AG08395 (cell line): Measurements from ENCODE around the gene DENND1A.
A peak's percentile ranks its signal among the peaks of the same experiment; 100 is the strongest.
"Not testable (repeated sequence)": the region's sequence is repeated elsewhere in the genome, so short reads cannot be mapped to it uniquely, and the experiment has no call there.

Experiments
- DNase-seq: peaks from one replicate; pipeline ENCODE4 v3.0.0; 2012; ENCODE audit warnings: mixed read lengths, low spot score

Gene DENND1A

DNA sequence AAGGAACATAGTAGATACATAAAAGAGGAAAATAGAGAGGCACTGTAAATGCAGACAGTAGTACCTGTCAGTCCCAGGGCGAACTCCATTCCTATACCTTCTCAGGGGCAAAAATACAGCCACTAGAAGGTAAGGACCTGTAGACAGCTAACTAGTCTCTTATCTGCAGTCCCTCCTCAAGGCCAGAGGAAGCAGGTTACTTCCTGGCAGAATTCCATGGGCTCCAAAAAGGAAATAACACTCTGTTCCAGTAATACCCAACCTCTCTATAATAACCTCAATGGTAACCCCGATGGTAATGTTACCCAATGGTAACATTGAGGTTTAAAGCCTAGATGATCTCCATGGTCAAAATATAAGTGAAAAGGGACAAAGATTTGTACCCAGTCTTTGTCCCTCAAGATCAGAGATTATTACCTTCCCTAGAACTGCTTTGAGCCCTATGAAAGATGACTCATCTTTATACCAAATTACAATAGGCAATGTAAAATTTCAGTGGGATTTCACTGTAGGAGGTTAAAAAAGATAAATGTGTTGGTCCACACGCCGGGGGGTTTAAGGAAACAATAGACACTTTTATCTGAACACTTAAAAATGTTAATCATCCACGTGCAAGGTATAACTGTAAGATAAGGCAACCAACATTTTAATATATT, 113.0 kb downstream of the DENND1A start:
- DNase-seq, result no peak

DNA sequence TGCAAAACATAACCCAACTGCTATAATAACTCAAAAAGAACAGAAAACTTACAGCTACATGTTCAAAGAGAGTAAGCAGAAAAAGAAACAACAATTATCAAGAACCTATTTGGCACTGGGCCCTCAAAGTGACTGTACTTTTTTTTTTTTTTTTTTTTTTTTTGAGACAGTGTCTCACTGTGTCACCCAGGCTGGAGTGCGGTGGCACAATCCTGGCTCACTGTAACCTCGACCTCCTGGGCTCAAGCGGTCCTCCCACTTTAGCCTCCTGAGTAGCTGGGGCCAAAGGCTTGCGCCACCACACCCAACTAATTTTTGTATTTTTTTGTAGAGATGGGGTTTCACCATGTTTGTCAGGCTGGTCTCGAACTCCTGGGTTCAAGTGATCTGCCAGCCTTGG, 114.1 kb downstream of the DENND1A start:
- not testable (repeated sequence) for DNase-seq

DNA sequence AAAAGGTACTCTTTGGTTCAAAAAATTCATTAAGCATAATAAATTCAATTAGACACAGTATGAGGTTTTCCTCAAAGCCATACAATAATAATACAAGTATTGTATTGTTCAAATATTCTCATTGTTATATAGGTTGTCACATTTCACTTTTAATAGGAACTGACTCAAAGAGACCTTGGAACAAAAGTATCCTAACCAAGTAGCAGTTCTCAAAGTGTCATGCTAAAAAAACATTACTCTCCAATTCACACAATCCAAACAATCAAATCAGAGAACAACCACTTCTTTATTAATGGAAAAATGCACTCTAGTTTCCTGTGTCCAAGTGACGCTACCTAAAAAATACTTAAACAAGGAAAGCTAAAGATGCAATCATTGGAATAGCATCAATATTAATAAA, 115.4 kb downstream of the DENND1A start:
- DNase-seq, result no peak

DNA sequence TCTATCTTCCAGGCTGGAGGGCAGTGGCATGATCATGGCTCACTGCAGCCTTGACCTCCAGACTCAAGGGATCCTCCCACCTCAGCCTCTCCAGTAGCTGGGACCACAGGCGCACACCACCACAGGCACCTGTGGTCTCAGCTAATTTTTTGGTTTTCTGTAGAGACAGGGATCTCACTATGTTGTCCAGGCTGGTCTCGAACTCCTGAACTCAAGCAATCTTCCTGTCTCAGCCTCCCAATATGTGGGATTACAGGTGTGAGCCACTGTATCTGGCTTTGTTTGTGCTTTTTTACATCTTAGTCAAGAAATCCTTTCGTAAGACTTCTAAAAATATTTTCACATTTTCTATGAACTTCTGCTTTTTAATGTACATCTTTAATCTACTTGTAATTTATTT, 116.9 kb downstream of the DENND1A start:
- no peak for DNase-seq

DNA sequence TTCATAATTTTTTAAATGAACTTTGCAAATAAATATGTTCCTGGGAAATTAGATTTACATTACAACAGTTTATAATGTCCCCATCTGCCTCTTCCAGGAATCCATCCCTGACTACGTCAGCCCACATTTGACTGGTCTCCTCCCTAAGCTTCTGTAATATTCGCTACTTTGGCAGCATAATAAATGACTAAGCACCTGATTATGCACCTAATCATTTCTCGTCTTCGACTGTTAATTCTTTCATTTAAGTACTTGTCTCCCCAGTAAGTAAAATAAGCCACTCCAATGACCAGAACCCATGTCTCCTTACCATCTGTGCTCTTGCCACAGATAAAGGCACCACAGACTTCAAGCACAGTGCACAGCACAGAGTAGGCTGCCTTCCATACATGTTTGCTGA, 122.7 kb downstream of the DENND1A start:
- DNase-seq, result no peak

DNA sequence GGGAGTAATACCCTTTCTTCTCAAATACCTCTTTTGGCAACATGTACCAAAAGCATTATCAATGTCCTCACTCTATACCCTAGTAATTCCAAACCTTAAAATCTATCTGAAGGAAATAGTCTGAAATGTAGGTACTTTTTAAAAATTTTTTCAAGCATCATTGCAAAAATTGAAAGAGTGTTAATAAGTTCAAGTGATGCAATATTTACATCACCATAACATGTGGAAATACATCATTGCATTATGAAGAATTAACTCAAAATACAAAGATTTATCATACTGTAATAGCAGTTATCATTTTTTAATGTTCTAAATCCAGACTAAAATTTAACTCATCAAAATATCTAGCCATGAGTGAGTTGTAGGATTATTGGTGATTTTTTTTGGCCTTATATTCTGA, 123.1 kb downstream of the DENND1A start:
- DNase-seq, result no peak

DNA sequence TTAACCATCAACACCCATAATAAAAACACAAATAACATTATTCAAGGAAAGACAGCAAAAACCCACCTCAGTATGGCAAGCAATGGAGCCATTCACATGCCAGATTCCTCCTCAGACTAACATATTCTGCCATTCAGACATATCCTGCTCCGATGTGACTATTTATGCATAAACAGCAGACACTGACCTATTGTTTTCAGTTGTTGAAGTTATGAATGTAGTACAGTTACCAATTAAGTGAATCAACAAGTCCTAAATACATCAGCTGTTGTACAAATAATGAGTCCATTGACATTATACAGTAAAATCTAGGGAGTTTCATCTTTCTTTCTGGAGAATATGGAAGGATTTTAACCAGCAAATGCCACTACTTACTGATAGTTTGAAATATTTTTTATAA, 131.7 kb downstream of the DENND1A start:
- no peak for DNase-seq

DNA sequence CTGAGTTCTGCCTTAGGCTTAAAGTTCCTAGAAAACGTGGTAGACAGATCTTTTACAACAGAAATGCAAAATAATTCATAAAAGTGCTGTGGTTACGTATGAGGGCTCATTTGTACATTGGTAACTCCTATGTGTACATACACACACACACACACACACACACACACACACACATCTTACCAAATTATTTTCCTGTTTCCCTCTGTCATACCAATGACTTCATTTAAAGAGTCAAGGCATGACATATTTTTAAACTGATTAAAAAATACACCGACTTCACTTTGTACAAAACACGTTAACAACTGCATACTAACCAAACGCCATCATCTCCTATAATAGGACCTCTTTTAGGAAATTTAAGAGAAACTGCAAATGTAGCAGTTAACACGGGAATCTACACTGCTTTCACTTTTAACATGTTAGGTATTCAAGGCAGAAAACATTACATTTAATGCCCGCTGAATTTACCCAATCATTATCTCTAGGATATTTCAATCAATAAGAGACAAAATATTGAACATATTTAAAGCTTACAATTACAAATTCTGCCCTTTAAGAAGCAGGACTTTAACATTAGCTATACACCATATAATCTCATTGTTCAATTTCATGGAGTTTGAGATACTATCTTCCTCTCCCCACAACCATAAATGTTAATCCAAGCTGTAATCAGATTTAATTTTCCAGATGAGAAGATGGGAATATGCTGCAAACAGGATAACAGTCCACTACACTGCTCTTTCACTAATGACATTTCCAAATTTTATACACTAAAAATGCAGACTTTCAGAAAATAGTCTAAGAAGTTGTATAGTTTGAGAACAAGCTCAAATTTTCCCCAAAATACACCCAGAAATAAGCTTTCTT, 133.1 kb downstream of the DENND1A start:
- no peak for DNase-seq

DNA sequence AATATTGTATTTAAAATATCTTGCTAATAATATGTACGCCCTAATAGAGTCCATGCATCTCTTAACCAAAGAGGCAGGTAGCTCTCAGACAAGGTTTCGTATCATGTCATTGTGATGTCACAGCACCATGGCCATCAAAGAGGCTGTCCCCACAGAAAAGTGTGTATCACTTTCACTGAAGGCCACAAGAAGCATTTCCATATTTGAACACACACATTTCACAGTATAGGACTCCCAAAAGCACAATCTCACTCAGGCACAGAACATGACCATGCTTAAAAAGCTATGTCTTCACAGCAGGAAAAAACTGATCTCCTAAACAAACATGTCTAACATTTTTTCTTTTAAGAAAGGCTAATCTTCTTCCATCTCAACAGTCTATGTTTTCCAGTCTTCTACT, 133.8 kb downstream of the DENND1A start:
- no peak for DNase-seq

DNA sequence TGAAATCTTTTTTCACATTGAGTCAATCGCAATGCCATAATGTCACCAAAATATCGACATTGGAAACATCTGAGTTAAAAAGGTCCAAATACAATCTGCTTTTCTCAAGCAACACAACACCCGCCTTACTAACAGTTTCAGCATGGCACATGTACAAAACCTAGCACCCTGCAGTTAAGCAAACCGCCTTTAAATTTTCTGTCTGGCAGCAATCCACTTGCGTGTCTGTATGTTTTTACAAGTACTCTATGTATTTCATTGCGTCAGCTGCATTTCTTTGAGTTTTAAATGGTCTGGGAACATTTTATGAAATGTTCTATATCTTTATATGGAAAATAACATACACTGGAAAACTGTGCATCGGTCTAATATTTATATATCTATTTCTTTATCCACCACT, 134.6 kb downstream of the DENND1A start:
- no peak for DNase-seq

DNA sequence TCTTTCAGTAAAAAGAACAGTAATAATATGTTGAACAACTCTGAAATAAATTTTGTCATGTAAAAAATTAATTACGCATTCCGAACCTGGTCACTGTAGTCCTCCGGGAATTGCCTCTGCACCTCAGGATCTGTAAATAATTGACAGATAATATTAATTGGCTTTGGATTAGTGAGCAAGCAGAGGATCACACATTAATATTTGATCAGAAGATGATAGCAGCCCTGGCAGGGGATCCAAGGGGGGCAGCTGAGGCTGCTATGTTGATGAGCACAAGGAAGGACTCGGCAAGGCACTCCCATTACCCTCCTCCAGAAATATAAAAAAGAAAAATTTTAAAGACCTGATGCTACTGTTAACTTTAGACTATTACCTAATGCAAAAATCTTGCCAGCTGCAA, 137.4 kb downstream of the DENND1A start:
- DNase-seq, result no peak

DNA sequence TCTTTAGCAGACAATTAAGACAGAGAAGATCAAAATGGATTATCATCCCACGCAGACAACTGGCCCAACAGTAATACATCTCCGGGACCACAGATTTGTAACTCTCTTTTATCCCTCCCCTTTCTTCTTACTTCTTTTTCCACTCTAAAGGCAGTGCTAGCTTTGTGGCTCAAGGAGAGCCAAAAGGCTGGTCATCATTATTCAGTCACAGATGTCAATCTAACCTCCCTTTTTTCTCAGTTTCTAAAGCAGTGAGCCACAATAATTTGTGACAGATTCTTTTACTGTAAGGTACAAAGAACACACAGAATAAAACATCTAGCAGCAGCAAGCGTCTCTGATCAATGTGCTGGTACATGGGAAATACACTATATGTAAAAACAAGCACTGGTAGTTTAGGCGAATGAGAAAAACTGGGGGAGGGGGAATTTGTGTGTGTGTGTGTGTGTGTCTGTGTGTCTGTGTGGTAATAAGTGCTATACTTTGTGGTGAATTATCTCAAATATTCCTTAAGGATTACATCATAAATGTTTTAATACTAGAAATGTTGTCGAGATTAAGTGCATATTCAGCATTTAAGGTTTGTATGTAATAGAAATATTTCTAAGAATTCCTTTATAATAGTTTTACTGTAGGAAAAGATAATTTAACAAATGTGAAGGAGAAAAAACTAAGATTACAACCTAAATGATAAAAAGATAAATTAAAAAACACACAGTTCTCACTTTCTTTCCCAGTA, 140.2 kb downstream of the DENND1A start:
- DNase-seq, result no peak

DNA sequence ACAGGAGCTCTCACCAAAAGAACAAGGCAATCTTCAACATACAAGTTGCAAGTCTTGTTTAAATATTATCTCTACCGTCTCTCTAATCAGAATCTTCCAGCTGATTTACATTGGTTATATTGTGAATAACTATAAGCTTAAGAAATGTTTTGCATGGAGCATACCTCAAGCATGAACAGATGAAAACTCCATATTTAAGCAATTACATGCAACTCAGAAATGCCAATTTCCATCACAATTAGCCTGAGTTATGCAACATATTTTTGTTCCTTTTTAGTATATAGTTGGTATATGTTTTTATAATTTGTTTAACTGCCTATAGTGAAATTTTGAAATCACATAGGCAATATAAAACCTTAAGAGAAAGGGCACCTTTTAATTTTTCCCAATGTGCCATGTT, 142.5 kb downstream of the DENND1A start:
- DNase-seq, result no peak

DNA sequence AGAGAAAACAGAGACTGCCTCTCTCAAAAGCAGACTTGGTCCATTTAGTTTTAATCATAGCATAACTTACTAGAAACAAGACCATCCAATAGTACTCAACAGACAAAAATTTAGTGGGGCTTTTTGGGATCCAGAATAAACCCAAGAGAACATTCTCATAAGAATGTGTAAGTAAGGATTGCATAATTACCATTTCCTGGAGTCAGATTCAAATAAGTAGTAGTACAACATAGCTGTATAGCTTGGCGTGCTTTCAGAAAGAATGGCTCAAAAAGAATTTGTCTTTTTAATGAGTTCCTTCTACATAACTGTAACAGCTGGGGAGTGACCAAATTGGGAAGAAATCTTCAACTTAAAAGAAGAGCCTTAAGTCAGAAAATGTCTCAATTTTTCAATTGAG, 145.4 kb downstream of the DENND1A start:
- DNase-seq, result peak; percentile 18

DNA sequence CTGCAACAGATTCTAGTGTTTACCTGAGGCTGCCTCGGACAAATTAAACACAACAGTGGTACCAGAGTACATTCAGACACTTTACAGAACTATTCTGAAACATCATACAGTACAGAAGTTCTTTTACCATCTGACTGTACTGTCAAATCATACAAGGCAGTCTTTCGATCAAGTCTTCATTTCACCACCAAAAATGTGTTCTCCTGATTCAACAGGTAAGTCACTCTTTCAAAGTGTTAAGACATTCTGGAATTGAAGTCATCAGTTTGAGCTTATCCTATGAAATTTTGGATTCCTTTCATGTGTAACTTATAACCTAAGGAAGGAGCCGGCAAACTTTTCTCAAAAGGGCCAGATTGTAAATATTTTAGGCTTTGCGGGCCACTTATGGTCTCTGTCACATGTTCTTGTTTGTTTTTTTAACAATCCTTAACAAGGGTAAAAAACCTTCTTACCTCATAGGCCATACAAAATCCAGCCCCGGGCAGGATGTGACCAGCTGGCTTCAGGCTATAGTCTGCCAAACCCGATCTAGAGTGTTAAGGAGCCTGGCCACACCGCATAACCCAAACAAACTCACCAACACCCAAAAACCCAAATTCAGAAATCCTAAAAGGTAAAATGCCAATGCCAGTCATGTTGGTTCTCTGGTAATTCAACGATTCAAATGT, 151.6 kb downstream of the DENND1A start:
- no peak for DNase-seq

DNA sequence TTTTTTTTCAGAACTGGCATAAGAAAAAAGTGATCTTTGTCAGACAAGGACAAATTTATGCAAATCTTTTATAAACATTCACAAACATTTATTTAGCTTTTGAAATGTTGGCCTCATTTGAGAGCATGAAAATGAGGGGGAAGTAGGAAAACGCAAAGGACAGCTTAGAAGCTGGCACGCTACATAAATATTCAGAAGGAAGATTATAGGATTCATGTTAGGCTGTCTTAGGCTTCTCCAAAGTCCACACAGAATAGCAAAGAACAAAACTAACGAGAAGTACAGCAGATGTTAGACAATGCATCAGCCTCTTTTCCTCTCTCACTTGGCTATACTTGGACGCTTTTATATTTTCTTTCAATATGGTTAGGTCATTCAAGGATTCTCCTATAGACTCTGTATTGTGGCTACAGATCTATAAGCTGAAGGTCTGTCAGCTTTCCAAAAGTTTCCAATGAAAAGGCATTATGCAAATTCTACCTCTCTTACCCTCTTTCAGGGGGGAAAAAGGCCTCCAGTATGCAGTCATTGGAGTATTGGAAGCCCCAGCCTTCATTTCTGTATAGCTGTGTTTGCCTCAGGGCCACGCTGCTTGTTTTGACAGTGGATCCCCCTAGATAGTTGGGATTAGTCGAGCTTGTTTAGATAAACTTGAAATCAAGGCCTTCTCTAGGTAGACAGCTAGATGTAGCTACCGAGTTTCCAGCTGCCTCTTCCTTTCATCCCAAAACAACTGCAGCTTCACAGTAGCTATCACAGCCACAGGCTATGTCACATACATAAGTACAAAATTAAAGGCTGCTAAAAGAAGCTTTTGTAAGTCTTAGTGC, 153.0 kb downstream of the DENND1A start:
- DNase-seq, result no peak

DNA sequence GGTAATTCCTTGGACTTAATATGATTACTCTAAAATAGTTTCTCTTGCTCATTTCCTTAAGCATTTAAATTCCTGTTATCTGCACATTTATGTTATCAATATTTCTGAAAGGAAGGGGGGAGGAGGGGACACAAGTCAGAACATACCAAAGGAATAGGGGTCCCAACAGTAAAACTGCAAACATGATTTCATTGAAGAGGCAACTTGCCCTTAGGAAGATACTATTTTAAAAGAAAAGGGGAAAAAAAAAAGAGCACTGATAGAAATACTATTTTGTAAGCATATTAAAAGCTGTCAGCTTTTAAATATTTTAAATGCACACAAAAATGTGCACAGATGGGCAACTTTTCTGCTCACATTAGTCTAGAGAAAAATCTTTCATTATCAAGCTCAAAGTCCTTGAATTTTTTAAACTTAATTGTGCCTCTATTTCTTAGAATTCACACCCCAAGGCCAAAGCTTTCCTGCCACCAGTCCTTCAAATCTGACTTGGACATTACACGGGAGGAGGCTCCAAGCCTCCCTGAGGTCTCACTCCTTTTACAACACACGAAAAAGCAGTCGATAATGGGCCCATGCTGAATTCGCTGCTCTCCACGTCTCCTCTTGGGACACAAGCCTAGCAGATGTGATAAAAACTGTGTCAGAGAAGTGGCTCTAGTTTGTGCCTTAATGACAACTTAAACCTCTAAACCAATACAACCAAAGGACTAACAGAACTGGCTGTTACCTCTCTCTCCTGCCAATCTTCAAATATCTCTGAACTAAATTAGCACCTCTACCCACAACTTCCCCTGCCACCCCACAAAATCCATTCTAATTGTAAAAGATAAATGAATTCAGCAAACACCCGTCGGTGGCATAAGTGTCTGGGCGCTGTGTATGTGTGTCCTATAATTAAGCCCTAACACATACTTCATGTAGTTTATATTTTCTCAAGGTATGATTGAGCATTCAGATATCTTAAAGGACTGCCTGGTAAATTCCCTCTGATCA, 154.3 kb downstream of the DENND1A start:
- DNase-seq, result no peak

DNA sequence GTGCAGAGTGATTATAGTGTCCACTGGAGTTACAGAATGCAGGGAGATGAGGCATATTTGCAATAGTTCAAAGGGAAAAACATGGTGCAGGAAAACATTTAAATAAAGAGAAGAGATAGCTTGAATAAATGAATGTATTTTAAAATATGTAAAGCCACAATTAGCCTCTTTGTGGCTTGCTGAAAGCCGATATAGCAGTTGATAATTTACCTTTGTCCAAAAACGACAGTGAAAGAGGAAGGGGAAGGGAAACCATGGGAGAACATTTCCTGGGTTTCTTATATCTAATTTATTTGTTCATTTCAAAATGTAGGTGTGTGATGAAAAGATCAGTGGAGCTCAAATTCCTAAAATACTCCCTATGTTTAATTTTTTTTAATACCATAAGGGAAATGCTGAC, 156.1 kb downstream of the DENND1A start:
- no peak for DNase-seq

DNA sequence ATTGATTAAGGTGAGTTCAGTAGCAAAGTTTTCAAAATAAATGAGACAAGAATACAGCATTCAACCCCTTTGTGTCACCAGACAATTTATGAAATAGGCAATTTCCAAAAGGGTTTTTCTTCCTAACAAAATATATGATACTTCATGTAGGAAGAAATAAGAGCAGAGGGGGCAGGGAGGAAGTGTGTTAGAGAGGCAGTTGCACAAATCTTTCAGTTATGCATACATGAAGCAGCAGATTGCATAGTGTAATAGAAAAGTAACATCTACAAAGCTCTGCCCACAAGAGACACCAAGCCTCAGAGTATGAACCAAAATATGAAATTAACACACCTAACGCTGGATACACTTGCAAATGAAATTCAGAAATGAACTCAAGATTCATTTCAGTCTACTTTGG, 157.0 kb downstream of the DENND1A start:
- DNase-seq, result no peak

DNA sequence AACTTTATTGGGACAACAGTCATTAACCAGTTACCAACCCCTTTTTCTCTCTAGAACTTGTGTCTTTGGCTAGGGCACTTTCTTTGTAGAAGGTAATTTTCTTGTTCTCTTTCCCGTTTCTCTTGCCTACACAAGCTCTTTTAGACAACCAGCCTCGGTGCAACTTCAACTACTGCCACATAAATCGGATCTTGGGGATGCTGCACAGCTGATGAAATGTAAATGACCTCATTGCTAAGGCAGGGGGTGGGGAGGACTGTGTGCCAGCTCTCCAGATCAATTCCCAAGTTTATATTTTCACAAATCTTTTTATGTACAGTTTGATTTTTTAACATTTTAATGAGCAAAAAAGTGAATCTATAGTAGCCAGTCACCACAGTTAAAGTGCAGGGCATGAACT, 157.6 kb downstream of the DENND1A start:
- no peak for DNase-seq
